ENCODE data around the gene STUM.

The STUM gene

GRCh38 chr1:226518375-226518774, 30.2 kb upstream of the STUM start:
- no peak for DNase-seq (ENCODE audit: extremely low read depth, low read depth)
- TF ChIP-seq, protein P1, sequence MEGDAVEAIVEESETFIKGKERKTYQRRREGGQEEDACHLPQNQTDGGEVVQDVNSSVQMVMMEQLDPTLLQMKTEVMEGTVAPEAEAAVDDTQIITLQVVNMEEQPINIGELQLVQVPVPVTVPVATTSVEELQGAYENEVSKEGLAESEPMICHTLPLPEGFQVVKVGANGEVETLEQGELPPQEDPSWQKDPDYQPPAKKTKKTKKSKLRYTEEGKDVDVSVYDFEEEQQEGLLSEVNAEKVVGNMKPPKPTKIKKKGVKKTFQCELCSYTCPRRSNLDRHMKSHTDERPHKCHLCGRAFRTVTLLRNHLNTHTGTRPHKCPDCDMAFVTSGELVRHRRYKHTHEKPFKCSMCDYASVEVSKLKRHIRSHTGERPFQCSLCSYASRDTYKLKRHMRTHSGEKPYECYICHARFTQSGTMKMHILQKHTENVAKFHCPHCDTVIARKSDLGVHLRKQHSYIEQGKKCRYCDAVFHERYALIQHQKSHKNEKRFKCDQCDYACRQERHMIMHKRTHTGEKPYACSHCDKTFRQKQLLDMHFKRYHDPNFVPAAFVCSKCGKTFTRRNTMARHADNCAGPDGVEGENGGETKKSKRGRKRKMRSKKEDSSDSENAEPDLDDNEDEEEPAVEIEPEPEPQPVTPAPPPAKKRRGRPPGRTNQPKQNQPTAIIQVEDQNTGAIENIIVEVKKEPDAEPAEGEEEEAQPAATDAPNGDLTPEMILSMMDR (IDR thresholded peaks at IDR 0.05; ENCODE audit: low read depth, low read length, missing control alignments) = no peak
- no peak overlapping the region for H3K4me3 ChIP-seq (replicated peaks; ENCODE audit: low read depth, low read length)

GRCh38 chr1:226519135-226519534, 29.4 kb upstream of the STUM start:
- no peak for DNase-seq (ENCODE audit: extremely low read depth, low read depth)
- H3K4me3 ChIP-seq (replicated peaks; ENCODE audit: low read depth, low read length) = no peak overlapping the region
- TF ChIP-seq, protein P1 (IDR thresholded peaks at IDR 0.05; ENCODE audit: low read depth, low read length, missing control alignments) = no peak

DNA sequence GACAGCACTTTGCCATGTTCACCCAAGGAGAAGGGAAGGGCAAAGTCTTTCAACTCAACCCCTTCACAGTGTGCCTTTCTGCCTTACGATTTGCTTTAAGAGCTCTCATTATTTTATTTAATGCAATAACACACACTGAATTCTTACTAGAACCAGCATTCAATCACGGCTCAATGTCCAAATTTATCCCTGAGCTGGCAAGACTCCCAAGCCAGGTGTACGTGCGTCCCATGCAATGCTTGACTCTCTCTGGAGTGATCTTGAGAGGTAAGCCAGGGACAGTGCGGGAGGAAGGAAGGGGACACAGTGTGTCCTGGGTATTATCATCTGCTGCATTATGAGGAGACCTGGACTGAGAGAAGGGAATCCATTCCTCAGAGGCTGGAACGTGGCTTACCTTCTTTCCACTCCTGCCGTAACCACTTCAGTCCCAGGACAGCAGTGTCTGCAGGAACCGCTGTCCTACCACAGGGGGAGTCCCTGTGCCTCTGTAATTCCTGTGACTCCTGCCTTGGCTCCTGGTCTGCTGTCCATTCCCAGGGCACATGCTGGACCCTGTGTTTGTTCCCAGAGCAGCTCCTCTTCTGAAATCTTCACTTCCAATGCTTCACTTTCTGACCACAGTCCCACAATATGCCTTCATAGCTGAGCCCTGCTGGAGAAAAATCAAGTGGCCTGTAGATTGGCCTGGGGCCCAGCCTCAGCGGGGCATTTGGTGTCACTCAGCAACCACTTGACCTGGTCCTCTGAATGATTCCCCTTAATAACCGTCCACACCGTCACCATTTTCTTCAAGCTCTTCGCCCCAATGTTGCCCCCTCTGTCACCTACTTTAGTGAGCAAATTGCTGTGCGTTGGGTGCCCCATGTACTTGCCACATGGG, 28.6 kb upstream of the STUM start:
- DNase-seq (ENCODE audit: extremely low read depth, low read depth) = no peak
- H3K4me3 ChIP-seq (replicated peaks; ENCODE audit: low read depth, low read length) = no peak overlapping the region
- TF ChIP-seq, protein P1 (IDR thresholded peaks at IDR 0.05; ENCODE audit: low read depth, low read length, missing control alignments) = no peak

GRCh38 chr1:226520640-226521355, 27.8 kb upstream of the STUM start:
- TF ChIP-seq, protein P1 (IDR thresholded peaks at IDR 0.05; ENCODE audit: low read depth, low read length, missing control alignments) = no peak
- H3K4me3 ChIP-seq (replicated peaks; ENCODE audit: low read depth, low read length) = no peak overlapping the region
- no peak for DNase-seq (ENCODE audit: extremely low read depth, low read depth)

DNA sequence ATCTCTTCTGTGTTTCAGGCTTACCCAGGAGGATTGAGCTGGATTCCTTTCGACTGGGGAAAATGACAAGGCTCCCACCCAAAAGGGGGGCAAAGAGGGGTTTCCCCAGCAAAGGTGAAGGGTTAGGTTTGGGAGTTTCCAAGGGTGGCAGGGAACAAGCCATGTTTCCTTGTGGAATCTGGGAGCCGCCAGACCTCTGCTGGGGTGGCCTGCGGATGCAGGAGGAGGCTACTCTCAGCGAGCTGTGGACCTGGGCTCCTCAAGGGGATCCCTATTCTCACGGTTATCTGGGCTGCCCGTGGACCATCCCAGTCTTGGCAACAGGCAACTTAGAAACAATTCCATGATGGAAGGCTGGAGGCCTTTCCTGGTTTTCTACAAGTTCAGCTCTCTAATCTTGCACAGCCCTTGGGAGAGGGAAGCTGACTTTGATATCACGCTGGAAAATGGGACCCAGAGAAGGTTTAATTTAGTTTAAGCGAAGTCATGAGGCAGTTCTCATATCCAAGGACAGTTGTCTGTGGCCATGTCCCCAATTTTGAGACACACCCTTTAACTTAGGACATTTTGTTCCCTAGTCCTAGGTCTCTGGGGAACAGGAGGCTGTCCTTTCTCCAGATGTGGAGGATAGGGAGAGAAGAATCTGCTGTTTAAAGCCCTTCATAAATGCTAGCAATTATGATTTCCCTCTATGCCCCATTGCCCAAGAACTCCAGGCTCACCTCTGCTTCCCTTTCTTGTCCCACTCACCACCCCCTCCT, 24.7 kb upstream of the STUM start:
- no peak overlapping the region for H3K4me3 ChIP-seq (replicated peaks; ENCODE audit: low read depth, low read length)
- DNase-seq (ENCODE audit: extremely low read depth, low read depth) = no peak
- TF ChIP-seq, protein P1 (IDR thresholded peaks at IDR 0.05; ENCODE audit: low read depth, low read length, missing control alignments) = no peak

DNA sequence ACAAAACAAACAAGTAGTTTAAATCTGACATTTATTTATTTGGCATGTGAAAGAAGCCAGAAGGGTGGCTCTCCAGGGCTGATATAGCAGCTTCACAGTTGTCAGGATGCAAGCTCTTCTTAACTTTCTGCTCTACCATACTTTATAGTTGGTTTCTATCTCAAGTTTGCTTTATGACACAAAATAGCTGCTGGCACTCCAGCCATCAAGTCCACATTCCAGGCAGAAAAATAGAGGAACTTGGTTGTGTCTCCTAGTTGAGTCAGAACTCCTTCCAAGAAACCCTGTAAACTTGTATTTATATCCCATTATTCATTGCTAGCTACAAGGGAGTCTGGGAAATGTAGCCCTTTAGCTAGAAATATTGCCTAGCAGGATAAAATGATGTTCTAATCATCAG, 24.0 kb upstream of the STUM start:
- TF ChIP-seq, protein P1 (IDR thresholded peaks at IDR 0.05; ENCODE audit: low read depth, low read length, missing control alignments) = no peak
- H3K4me3 ChIP-seq (replicated peaks; ENCODE audit: low read depth, low read length) = no peak overlapping the region
- DNase-seq (ENCODE audit: extremely low read depth, low read depth) = no peak

Data from HFF-Myc (cell line).